GM19452 (cell line): ENCODE data around the gene MAGEE2.
"Not testable (repeated sequence)": the region's sequence is repeated elsewhere in the genome, so short reads cannot be mapped to it uniquely, and the experiment has no call there.

Source experiments
- ATAC-seq: cut with Tn5 transposase; IDR thresholded peaks from one replicate; pipeline ENCODE4 v1.9.1; 2021; ENCODE audit not compliant: unreplicated experiment

The MAGEE2 gene

DNA sequence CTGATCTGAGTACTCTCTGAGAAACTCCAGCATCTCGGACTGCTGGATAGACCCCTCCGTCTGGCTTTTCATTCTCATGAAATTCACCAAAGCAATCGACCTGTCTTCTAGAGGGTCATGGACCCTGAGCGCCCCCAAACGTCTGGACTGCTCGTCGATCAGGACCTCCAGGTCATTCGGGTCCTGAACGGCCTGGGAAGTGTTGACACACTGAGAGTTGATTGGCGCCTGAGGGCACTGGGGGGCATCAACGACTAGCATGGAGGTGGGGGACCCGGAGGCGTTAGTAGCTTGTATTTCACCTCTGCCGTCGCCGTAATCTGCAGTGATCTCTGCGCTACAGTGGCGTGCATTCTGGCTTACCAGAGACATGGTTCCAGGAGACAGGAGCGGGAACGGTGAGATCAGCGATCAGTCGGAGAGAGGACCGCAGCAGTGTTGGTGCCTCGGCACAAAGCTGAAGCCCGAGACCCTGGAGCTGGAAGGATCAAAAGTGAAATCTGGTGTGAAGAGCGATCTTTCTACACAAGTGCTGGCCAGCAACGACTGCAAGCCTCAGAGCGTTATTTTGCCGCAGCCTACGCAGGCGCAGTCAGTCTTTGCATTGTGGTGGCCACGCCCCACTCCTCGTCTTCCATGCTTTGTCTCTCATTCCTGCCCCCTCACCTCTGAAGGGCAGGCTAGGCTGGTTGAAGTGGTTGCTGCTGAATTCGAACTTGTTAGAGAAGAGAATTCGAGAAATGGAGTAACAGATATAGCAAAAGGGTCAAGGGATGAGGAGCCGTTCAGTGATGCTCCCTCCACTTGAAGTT, at the start of gene MAGEE2:
Gene MAGEE2 (minus strand): TSS at position 575 of the 812 bp plus-strand sequence. CDS start 203 bp downstream, at position 372.
- no peak for ATAC-seq

GRCh38 chrX:75786290-75786689, 1.2 kb upstream of the MAGEE2 start:
- ATAC-seq, result no peak

DNA sequence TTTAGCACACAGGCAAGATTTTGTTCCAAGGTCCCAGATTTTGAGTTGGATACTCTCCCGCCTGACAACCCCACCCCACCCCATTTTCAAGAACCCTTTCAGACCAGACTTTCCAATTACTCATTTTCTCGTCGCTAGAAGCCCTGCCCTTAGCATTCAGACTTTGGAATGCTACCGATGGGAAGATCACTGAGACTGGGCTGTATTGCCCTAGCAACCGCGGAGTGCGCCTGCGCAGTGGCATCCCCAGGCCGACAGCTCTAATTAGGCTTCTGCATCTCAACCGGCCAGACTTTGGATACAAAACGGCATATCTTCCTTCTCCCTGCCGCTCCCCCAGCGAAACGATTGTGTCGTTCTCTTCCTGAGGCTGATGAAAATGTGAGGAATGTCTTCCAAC, 3.4 kb downstream of the MAGEE2 start:
- no peak for ATAC-seq

- not testable (repeated sequence) for ATAC-seq
Measured at GRCh38 chrX:75768063-75768462, 17.0 kb downstream of the MAGEE2 start.

DNA sequence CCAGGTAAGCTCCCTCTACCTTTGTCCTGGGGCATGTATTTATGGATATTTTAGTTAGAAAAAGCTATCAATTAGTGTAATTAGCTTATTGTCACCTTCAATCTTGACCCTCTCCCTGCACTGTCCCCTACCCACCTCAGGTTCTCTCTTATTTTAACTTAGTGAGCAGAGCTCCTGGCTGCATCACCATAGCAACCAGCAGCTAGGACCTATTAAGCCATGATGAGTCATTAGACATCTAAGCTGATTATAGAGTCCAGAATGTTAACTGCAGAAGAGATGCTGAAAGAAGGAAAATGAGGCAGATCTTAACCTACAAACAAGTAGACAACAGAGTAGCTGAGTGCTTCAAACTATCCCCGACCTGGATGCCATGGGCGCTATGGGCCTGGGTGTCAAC, 36.6 kb downstream of the MAGEE2 start:
- no peak for ATAC-seq

- ATAC-seq, result peak; percentile 72
Measured at GRCh38 chrX:75746891-75747639, 38.0 kb downstream of the MAGEE2 start.
